Hindlimb muscle (tissue), 1 donor: ENCODE results near the gene ZNF800. TPM values are rescaled to one million over a fixed set of nuclear protein-coding genes. Genes with fewer than 3 reads are reported as not detected.

Experiments
- DNase-seq: peaks from one replicate; pipeline ENCODE4 v3.0.0-alpha.2; 2013
- polyA plus RNA-seq: library from polyadenylated mRNA; unstranded; fragments of 120-200 nt; gene quantifications from one replicate; pipeline ENCODE4 v1.2.1, GENCODE V29; 2013; ENCODE audit not compliant: insufficient read length

Gene ZNF800
- polyA plus RNA-seq, 1 donor: 14.9 TPM

- DNase-seq: peak; percentile 59
These were observed 44.8 kb downstream of the ZNF800 start for GRCh38 chr7:127347567-127348246.

GRCh38 chr7:127346575-127347256, 45.8 kb downstream of the ZNF800 start:
- DNase-seq: no peak

GRCh38 chr7:127342596-127342995, 49.9 kb downstream of the ZNF800 start:
- DNase-seq: no peak

GRCh38 chr7:127338122-127338521, 54.4 kb downstream of the ZNF800 start:
- no peak for DNase-seq

GRCh38 chr7:127337581-127337980, 54.9 kb downstream of the ZNF800 start:
- no peak for DNase-seq

GRCh38 chr7:127336458-127336857, 56.0 kb downstream of the ZNF800 start:
- no peak for DNase-seq

GRCh38 chr7:127332880-127333279, 59.6 kb downstream of the ZNF800 start:
- DNase-seq: no peak

GRCh38 chr7:127330070-127330469, 62.4 kb downstream of the ZNF800 start:
- no peak for DNase-seq

- no peak for DNase-seq
These were observed 69.5 kb downstream of the ZNF800 start for GRCh38 chr7:127322832-127323493.

- DNase-seq: no peak
These were observed 70.2 kb downstream of the ZNF800 start for GRCh38 chr7:127322351-127322750.

- no peak for DNase-seq
These were observed 71.5 kb downstream of the ZNF800 start for GRCh38 chr7:127320974-127321373.

Other genes starting within 250 kb of the ZNF800 start
- gene GRM8, start 139.8 kb downstream of the ZNF800 start, polyA plus RNA-seq: 1.1 TPM
- 7.5 TPM for gene GCC1, start 192.9 kb upstream of the ZNF800 start, polyA plus RNA-seq
- gene ARF5, start 195.7 kb upstream of the ZNF800 start, polyA plus RNA-seq: 126 TPM
- gene FSCN3, start 201.0 kb upstream of the ZNF800 start, polyA plus RNA-seq: not detected
- gene PAX4, start 225.4 kb upstream of the ZNF800 start, polyA plus RNA-seq: not detected